Esophagus squamous epithelium (tissue), 4 donors: Measurements from ENCODE around the gene TXNDC17.

Experiments used
- CTCF ChIP-seq, 6 experiments: fragments of 450-650 bp in 4 of 6; fragments of 200-600 bp in 2 of 6; sonication (generic) in 2 of 6; IDR thresholded peaks; one replicate each; pipeline ENCODE4 v1.5.1; 2016 to 2019; ENCODE audit warnings: antibody characterized with exemption in 6 of 6, mild to moderate bottlenecking in 4 of 6, moderate library complexity in 4 of 6
- POLR2A ChIP-seq, 4 donors: fragments of 450-650 bp; IDR thresholded peaks; one replicate each; pipeline ENCODE4 v1.6.1; 2017; ENCODE audit warnings: antibody characterized with exemption in 4 of 4, mild to moderate bottlenecking in 4 of 4, moderate library complexity in 3 of 4

DNA sequence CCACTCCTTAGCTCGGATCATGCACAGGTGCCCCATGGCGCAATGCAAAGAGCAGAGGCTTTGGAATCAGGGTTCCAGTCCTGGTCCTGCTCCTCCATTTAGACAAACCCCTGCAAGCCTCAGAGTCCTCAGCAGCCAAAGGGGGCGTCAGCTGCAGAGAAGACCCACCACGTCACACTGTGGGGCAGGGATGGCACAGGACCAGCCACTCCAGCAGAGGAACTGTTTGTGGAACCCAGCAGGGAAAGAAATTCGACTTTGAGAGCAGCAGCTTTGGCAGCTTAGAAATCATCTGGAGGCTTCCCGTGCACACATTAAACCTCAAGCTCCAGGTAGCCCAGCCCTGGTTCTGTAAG is 35.9 kb downstream of the TXNDC17 start:
- TF ChIP-seq CTCF (IDR thresholded peaks at IDR 0.05): no peak
- TF ChIP-seq POLR2A (IDR thresholded peaks at IDR 0.05): no peak
